ENCODE measurements around the gene NTRK3. TPM values are rescaled to one million over a fixed set of nuclear protein-coding genes. Genes with fewer than 3 reads are reported as not detected.

NTRK3 gene
- total and polyA plus RNA-seq, 12 donors, result 0.45 to 5.6 (median 2.3) TPM

- Histone ChIP-seq H3K4me3 (no peak overlapping the region), H3K36me3 (no peaks in the 10 kb centered on the region), H3K27me3 (peaks cover 0 to 5% (median 0%) of the 10 kb centered on the region in 7 donors), H3K4me1 (no peaks in the 10 kb centered on the region), H3K27ac (no peak overlapping the region), H3K9me3 (no peaks in the 10 kb centered on the region)
- intact Hi-C loops (cut with DNase I), result no loop called here
- TF ChIP-seq, protein P1, sequence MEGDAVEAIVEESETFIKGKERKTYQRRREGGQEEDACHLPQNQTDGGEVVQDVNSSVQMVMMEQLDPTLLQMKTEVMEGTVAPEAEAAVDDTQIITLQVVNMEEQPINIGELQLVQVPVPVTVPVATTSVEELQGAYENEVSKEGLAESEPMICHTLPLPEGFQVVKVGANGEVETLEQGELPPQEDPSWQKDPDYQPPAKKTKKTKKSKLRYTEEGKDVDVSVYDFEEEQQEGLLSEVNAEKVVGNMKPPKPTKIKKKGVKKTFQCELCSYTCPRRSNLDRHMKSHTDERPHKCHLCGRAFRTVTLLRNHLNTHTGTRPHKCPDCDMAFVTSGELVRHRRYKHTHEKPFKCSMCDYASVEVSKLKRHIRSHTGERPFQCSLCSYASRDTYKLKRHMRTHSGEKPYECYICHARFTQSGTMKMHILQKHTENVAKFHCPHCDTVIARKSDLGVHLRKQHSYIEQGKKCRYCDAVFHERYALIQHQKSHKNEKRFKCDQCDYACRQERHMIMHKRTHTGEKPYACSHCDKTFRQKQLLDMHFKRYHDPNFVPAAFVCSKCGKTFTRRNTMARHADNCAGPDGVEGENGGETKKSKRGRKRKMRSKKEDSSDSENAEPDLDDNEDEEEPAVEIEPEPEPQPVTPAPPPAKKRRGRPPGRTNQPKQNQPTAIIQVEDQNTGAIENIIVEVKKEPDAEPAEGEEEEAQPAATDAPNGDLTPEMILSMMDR (IDR thresholded peaks at IDR 0.05), result no peak
- DNase-seq (no peak), ATAC-seq (peak in 3 of 8 donors; percentile 55 to 73 (median 59))
- 38 to 39% methylated on average over 9 of the region's 9 CpGs for WGBS, 2 donors
Observed at GRCh38 chr15:88166082-88166993, 90.2 kb downstream of the NTRK3 start.

- Histone ChIP-seq H3K4me1 (no peaks in the 10 kb centered on the region), H3K9me3 (no peaks in the 10 kb centered on the region), H3K27ac (no peak overlapping the region), H3K4me3 (no peak overlapping the region), H3K27me3 (peaks cover 0 to 7% (median 0%) of the 10 kb centered on the region in 7 donors), H3K36me3 (no peaks in the 10 kb centered on the region)
- ATAC-seq, result no peak
- TF ChIP-seq, protein P1 (IDR thresholded peaks at IDR 0.05), result no peak
- 30 to 60% methylated on average over 2 of the region's 2 CpGs for WGBS, 2 donors
- no peak for DNase-seq
- intact Hi-C loops (cut with DNase I), result no loop called here
Observed at GRCh38 chr15:88161636-88162035, 94.9 kb downstream of the NTRK3 start.

DNA sequence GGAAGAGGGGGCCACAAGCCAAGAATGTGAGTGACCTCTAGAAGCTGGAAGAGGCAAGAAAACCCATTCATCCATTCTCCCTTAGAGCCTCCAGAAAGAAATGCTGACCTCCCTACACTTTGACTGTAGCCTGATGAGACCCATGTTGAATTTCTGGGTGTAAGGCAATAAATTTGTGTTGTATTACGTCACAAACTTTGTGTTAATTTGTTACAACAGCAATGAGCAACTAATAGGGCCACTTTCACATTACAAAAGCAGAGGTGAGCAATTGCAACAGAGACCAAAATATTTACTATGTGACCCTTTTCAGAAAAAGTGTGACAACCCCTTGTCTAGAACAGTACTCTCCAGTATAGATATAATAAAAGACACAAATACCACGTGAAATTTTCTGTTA, 101.2 kb downstream of the NTRK3 start:
- intact Hi-C loops (cut with DNase I), result no loop called here
- H3K9me3 ChIP-seq, result no peaks in the 10 kb centered on the region

DNA sequence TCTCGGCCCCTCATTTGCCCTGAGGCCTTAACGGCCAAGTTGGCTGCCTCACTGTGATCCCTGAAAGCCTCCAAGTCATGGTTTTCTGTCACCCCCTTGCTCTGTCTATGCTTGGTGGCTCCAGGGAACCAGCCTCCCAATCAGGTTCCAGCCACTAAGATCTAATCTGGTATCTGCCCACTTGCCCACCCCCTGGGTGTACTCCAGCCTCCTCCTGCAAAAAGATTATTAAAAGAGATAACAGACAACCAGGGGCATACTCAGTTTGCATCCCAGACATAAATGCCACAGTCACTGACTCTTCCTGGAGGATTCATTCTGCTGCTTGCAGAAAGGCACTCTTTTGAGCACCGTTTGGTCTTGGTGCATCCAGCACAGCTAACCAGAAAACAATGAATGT, 103.9 kb downstream of the NTRK3 start:
- no peaks in the 10 kb centered on the region for H3K4me1 ChIP-seq
- no peaks in the 10 kb centered on the region for H3K9me3 ChIP-seq
- H3K36me3 ChIP-seq, result no peaks in the 10 kb centered on the region
- ATAC-seq (no peak), DNase-seq (no peak)
- TF ChIP-seq, protein P1 (IDR thresholded peaks at IDR 0.05), result no peak
- H3K27me3 ChIP-seq, result peaks cover 0 to 3% (median 0%) of the 10 kb centered on the region in 7 donors
- H3K4me3 ChIP-seq, result no peak overlapping the region
- 50 to 57% methylated on average over 3 of the region's 3 CpGs for WGBS, 2 donors
- intact Hi-C loops (cut with DNase I), result no loop called here
- H3K27ac ChIP-seq, result no peak overlapping the region

More for the DNA sequence above, 101.2 kb downstream of the NTRK3 start:
- Histone ChIP-seq H3K4me1 (no peaks in the 10 kb centered on the region), H3K4me3 (no peak overlapping the region), H3K27me3 (peaks cover 0 to 3% (median 0%) of the 10 kb centered on the region in 7 donors), H3K27ac (no peak overlapping the region), H3K36me3 (no peaks in the 10 kb centered on the region)
- DNase-seq, result no peak
- TF ChIP-seq, protein P1 (IDR thresholded peaks at IDR 0.05), result no peak
- 53 to 65% methylated on average over 2 of the region's 2 CpGs for WGBS, 2 donors
- no peak for ATAC-seq
